ENCODE measurements around the gene SET.
"Not testable (repeated sequence)": the region's sequence is repeated elsewhere in the genome, so short reads cannot be mapped to it uniquely, and the experiment has no call there.

The SET gene

DNA sequence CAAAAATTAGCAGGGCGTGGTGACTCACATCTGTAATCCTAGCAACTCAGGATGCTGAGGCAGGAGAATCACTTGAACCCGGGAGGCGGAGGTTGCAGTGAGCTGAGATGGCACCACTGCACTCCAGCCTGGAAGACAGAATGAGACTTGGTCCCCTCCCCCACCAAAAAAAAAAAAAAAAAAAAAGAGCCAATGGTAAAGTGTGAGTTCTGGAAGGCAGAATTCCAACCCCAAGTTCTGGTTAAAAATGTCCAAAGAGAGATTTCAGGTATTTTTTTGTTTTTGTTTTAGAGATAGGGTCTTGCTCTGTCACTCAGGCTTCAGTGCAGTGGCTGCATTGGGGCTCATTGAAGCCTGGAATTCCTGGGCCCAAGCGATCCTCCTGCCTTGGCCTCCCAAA lies 1.6 kb upstream of the SET start:
- DNase-seq (ENCODE audit: low spot score): no peak

DNA sequence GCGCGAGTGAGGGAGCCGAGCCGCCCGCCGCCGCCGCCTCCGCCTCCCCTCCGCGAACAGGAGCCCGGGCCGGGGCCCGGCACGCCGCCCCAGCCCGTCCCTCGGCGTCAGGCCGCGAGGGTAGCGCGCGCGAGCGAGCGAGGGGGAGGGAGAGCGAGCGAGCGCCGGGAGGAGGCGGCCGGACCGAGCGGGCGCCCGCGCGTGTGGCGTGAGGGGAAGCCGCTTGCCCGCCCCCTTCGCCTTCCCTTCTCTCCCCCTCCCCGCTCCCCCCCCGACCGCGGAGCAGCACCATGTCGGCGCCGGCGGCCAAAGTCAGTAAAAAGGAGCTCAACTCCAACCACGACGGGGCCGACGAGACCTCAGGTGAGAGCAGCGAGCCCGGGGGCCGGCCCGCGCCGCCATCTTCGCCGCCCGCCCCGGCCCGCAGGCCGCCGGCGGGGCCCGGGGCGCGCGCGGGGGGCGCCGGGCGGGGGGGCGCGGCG lies 312 bp downstream of the SET start:
- peak; percentile 66 for DNase-seq (ENCODE audit: low spot score)

DNA sequence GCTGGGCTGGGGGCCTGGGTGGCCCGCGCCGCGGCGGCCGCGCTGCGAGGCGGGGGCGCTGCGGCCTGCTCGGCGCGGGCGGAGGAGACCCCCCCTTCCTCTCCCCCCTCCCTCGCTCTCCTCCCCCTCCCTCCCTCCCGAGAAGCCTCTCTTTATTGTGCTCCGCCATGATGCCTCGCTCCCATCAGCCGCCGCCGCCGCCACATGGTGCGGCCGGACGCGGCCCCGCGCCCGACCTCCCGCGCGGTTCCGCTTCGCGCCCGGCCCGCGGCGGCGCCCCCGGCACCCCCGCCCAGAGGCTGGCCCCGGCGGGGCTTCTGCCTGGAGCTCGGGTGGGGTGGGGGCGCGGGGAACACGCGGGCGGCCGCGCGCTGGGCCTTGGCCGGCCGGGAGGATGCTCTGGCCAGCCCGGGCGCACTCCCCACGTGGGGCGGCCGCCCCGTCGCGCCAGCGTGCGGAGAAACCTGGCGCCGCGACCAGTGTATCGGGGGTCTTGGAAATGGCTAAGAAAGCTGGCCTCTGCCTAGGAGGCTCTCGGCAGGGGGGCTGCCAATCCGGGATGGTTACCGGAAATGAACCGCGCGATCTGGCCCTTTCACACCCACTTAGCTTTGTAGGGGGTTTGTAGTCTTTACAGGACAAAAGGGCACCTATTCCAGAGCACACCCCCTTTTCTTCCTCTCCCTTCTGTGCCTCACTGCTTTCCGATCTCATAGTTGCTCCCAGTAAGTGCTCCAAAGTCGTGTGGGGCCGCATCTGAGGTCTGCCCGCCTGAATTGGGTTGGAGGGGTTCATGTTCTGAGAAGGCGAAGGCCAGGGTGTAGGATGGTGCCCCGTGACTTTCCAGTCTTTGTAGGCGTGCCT lies 1.0 kb downstream of the SET start:
- DNase-seq (ENCODE audit: low spot score): peak; percentile 69

DNA sequence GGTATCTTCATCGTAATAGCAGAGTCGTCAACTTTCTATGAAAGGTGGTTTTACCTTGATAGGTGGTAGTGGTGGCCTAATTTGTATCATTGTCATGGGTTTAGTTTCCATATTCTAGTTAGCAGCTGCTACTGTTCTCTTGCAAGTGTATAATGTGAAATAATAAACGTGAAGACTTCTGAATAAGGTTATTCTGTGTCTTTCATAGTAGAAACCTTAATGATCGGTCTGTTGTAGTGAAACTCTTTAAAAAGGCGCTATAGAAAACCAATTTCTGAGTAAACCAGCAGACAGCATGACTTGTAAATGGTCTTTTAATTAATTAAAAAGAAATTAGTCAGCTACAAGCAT lies 1.6 kb downstream of the SET start:
- DNase-seq (ENCODE audit: low spot score): no peak

DNA sequence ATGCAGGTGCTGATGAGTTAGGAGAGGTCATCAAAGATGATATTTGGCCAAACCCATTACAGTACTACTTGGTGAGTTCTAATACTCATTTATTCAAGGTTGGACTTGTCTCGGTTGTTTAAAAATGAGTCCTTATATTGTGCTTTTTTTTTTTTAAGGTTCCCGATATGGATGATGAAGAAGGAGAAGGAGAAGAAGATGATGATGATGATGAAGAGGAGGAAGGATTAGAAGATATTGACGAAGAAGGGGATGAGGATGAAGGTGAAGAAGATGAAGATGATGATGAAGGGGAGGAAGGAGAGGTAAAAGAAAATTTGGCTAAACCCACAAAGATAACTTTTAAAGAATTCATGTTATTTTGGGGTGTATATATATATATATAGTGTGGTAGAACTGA lies 4.7 kb downstream of the SET start:
- DNase-seq (ENCODE audit: low spot score): not testable (repeated sequence)

DNA sequence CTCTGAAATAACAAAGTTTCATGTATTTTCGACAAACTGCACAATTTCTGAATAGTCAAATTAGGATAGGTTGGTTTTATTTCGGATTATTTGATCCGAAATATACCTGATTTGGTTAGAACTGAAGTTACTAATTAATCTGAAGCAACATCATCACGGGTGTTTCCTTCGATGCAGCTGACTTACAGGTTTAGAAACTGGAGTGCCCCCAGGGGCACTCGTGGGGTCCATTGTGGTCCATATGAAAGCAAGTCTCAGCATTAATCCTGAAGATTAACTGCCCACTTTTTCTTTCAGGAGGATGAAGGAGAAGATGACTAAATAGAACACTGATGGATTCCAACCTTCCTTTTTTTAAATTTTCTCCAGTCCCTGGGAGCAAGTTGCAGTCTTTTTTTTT lies 5.3 kb downstream of the SET start:
- DNase-seq (ENCODE audit: low spot score): no peak

DNA sequence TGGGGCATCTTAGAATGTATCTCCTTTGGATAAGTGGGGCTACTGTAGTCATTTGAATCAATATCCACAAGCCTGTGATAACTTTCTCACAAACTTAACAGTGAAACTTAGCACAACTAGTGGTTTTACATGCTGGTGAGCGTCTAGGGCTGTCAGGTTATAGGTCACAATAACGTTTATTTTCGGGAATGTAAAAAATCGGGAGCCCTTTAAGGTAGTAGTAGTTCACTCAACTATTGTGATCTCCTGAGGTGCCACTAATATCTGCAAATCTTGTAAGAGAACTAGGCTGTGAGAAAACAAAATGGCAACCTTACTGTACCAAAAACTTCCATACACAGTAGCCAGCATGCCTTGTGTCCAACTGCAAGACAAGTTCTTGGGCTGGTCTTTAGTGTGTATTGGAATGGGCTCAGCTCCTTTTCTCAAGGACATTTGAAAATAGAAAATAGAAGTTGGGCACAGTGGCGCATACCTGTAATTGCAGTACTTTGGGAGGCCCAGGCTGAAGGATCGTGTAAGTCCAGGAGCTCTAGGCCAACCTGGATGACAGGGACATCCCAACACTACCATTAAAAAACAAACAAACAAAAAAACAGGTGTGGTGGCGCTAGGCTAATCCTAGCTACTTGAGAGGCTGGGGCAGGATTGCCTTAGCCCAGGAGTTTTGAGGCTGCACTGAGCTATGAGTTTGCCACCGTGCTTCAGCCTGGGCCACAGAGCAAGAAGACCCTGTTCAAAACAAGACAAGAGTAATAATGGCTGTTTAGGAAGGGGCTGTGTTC lies 8.1 kb downstream of the SET start:
- no peak for DNase-seq (ENCODE audit: low spot score)

DNA sequence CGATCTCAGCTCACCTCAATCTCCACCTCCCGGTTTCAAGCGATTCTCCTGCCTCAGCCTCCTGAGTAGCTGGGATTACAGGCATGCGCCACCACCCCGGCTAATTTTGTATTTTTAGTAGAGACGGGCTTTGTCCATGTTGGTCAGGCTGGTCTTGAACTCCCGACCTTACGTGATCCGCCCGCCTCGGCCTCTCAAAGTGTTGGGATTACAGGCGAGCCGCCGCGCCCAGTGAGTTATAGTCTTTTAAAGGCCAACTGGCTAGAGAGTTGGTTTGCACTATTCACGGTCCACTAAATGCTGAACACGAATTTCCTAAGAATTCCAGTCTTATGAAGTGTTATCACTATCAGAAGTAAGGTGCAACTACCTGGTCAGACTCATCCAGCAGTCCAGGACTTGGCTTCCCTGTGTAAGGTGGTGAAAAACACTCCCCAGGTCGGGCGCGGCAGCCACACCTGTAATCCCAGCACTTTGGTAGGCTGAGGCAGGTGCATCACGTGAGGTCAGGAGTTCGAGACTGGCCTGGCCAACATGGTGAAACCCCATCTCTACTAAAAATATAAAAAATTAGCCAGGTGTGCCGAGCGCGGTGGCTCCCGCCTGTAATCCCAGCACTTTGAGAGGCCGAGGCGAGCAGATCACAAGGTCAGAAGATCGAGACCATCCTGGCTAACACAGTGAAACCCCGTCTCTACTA lies 10.2 kb downstream of the SET start:
- DNase-seq (ENCODE audit: low spot score): not testable (repeated sequence)

DNA sequence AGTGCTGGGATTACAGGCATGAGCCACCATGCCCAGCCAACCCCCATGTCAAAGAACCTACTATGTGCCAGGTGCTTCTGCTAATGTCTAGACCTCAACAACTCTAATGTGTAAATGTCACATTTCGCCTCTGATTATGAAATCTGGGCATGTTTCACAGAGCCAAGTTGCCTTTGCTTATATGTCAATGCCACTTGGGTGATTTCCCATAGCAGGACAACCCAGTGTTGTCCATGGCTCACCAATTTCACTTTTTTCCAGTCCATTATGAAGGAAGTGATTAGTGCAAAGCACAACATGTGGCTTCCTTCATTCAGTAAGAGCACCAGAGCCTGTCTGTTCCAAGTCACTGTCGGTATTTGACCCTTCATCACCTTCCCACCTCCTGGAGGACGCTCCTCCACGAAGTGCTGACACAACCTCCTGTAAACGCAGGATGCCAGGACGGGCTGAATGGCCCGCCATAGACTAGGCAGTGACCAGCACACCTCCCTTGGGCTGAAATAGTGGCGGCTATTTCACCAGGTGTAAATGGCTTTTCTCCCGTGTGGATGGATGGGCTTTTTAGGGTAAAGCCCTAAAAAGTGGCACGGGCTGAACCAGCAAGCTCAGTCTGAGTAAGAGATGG lies 12.3 kb downstream of the SET start:
- DNase-seq (ENCODE audit: low spot score): no peak

DNA sequence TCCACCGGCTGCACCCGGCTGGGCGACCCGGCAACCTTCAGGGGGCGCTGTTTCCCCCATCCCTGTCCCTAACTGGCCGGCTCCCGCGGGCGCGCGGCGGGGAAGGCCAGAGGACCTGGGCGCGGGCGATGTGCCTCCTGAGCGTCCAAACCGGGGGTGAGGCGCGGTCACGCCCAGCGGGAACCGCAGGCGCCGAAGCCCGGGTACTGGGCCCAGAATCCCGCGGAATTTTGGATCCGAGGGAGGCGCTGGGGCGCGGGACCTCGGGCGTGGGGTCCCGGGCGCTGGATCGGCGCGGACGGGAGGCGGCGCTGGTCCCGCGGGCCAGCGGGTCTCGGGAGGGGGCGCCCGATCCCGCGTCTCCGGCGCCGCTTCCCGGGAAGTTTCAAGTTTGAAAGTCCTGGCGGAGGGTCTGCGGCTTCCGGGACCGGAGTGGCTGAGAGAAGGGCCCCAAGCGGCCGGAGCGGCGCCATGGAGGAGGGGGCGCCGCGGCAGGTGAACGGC lies 13.5 kb downstream of the SET start, which contains the start of gene PKN3:
Gene PKN3 (plus strand): TSS at position 59 of the 504 bp plus-strand sequence. CDS start 413 bp downstream, at position 472.
- peak; percentile 69 for DNase-seq (ENCODE audit: low spot score)

DNA sequence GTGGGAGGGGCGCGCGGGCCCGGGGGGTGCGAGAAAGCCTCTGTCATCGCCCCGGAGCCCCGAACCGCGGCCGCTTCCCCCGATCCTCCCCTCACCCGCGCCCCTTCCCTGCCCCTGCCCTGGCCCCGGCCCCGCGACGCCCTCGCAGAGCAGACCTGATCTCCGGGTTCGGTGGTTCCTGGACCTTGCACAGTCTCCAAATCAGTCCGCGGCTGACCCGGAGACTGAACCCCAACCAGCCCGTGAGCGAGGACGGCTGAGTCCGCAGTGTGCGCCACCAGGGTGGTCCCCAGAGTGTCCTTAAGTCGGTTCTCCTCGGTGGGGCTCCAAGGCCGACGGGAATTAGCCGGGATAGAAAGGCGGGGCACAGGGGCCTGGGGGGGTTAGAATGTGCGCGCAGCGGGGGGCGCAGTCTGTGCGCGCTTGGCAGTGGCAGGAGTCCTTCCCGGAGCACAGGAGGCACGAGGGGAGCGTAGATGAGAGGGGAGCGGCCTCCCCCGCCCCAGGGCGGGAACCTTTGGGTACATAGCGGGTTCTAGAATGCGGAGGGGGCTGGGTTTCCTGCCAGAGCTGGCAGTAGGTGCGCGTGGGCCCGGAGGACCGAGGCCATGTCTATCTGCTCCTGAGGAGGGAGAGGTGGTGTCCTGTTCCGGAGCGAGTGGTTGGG lies 14.1 kb downstream of the SET start:
- DNase-seq (ENCODE audit: low spot score): no peak

DNA sequence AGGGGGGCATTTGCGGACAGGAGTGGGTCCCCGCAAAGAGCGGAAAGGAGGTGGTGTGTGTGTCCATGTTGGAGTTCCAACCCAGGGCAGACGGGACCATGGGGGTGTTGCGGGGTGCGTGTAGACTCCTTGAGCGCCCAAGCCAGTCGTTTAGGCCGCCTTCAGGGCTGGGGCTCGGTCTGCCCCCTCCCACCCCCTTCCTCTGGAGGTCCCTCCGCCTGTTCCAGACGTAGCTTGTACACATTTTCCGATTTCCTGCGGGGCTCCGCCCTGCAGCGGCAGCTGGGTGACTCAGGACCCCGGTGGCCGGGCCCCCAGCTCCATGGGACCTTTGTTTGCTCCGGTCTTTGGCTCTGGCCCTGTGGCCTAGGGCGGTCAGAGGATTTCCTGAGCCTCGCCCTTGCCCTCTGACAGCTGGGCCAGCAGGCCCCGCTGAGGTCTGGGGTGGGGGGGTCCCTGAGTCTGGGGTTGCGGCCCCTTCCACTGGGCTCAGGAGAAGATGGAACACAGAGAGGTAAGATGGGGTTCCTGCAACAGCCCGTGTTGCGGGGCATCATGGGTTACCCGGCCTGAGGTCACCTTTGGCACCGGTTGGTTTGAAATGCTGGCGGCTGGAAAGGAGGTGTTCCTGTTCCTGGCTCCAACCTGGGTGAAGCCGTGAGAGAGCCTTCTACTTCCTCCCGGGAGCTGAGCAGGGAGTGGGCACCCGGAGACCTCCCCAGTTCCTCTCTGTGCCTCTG lies 14.8 kb downstream of the SET start:
- no peak for DNase-seq (ENCODE audit: low spot score)

DNA sequence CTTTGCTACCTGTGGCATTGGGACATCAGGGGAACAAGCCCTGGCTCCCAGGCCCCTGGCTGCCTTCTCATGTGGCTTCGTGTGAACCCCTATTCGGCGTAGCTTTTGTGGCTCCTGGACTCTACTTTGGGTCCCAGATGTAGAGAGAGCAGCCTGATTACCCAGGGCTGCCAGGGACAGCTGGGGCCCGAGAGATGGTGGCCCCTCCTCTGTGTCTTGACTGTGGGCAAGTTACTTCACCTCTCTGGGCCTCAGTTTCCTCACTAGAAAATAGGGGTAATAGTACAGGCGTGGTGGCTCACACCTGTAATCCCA lies 15.3 kb downstream of the SET start:
- DNase-seq (ENCODE audit: low spot score): no peak

DNA sequence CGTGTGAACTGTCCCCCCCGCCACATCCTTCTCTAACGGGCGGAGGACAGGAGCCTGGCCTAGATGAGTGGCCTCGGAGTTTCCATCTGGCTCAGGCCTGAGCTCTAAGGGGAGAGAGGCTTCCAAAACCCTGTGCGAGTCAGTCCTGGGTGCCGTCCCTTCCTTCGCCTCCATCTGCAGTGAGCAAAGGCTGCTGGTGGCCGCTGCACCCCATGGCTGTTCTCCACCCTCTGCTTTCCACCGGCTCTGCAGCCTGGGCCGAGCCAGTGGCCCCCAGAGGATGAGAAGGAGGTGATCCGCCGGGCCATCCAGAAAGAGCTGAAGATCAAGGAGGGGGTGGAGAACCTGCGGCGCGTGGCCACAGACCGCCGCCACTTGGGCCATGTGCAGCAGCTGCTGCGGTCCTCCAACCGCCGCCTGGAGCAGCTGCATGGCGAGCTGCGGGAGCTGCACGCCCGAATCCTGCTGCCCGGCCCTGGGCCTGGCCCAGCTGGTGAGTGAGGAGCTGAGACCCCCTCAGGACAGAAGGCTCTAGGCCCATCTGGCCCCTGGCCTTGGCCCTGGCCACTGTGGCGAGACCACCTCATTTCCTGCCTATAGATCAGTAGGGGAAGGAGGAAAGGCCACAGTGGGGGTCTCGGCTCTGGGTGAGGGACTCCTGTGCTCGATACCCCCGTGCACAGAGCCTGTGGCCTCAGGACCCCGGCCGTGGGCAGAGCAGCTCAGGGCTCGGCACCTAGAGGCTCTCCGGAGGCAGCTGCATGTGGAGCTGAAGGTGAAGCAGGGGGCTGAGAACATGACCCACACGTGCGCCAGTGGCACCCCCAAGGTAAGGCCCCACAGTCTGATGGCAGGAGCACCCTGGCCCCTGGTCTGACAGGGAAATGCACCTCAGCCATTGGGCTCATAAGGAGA lies 16.3 kb downstream of the SET start:
- DNase-seq (ENCODE audit: low spot score): no peak

DNA sequence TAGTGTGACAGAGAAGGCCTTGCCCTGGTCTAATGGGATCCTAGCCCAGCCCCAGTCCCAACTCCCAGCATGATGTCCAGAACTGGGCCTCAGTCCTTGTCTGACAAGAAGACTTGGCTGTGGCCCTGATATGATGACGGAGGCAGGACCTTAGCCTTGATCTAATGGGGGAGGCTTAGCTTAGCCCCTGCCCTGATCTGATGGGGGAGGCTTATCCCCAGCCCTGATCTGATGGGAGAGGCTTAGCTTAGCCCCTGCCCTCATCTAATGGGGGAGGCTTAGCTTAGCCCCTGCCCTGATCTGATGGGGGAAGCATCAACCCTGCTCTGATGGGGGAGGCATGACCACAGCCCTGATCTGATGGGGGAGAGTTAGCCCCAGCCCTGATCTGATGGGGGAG lies 17.0 kb downstream of the SET start:
- no peak for DNase-seq (ENCODE audit: low spot score)

DNA sequence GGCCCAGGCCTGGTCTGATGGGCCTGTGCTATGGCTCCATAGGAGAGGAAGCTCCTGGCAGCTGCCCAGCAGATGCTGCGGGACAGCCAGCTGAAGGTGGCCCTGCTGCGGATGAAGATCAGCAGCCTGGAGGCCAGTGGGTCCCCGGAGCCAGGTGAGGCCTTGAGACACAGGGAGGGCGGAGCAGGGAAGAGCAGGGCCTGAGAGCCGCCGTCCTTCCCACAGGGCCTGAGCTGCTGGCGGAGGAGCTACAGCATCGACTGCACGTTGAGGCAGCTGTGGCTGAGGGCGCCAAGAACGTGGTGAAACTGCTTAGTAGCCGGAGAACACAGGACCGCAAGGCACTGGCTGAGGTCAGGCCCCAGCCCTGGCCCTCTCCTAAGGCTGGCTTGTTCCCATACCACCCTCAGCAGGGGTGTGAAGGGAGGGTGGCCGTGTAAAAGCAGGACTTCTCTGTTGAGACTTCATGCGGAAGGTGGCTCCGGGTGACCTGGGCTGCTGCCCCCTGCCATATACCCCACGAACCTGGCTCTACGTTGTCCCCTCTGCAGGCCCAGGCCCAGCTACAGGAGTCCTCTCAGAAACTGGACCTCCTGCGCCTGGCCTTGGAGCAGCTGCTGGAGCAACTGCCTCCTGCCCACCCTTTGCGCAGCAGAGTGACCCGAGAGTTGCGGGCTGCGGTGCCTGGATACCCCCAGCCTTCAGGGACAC lies 17.8 kb downstream of the SET start:
- DNase-seq (ENCODE audit: low spot score): no peak

DNA sequence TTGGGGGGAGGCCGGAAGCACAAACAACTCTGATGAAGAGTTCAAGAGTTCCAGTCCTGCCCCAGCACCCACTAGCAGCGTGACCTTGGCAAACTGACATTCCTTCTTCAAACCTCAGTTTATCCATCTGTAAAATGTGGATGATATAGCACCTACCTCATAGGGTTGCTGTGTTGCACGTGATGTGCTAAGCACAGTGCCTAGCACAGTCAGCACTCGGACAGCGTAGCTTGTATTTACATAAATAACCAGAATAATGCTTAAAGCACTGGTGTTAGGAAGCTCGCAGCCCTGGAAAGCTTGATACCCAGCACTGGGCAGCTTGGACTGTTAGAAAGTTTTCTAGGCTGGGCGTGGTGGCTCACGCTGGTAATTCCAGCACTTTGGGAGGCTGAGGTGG lies 18.4 kb downstream of the SET start:
- DNase-seq (ENCODE audit: low spot score): no peak

DNA sequence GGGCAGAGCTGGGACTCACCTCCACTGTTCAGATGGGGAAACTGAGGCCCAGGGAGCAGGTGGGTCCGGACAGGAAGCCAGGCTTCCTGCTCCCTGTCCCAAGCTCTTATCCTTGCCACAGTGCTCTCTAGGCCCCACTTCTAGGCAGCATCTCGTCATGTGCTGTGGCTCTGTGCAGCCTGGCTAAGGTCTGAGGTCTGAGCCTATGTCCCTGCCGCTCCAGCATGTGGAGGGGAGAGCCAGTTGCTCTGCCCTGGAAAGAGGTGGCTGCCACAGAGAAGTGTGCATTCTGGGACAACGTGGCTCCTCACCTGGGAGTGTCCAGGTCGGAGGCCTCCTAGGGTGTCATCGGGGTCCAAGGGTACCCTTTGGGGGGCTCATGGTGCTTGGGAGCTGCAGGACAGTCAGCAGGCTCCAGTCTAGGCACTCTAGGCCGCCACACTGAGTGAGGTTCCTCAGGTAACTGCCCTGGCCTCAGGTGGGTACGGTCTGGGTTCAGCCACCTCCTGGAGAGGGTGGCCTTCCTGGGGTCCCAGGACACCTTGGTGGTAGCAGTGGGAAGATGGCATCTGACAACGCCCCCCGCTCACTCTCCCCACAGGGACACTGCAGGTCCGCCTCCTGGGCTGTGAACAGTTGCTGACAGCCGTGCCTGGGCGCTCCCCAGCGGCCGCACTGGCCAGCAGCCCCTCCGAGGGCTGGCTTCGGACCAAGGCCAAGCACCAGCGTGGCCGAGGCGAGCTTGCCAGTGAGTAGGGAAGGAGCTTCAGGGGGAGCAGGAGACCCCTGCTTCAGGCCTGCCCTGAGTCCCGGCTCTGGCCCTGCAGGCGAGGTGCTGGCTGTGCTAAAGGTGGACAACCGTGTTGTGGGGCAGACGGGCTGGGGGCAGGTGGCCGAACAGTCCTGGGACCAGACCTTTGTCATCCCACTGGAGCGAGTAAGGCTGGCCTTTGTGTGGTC lies 23.7 kb downstream of the SET start:
- DNase-seq (ENCODE audit: low spot score): no peak

All from globus pallidus (tissue), 1 donor.